ENCODE measurements around the gene NCMAP. TPM values are rescaled to one million over a fixed set of nuclear protein-coding genes. Genes with fewer than 3 reads are reported as not detected.
"Not testable (repeated sequence)": the region's sequence is repeated elsewhere in the genome, so short reads cannot be mapped to it uniquely, and the experiment has no call there.

The NCMAP gene
- total RNA-seq, 1 donor from 2014 or later: not detected

GRCh38 chr1:24526940-24527542 lies 28.8 kb upstream of the NCMAP start:
- H3K27me3 Mint-ChIP-seq (ENCODE audit: low read depth): no peaks in the 10 kb centered on the region
- no peaks in the 10 kb centered on the region for H3K9me3 Mint-ChIP-seq
- intact Hi-C loops (cut with micrococcal nuclease): loop anchor here (1.0 kb wide), 1 partner anchor 112 kb away; the partner anchor contains the start of gene NIPAL3
- H3K27ac Mint-ChIP-seq: no peak overlapping the region
- DNase-seq (ENCODE audit: low spot score): no peak
- no peak overlapping the region for H3K4me3 Mint-ChIP-seq (ENCODE audit: low read depth)
- peaks cover 10% of the 10 kb centered on the region for H3K4me1 Mint-ChIP-seq (ENCODE audit: low read depth)
- peaks cover 39% of the 10 kb centered on the region for H3K36me3 Mint-ChIP-seq (ENCODE audit: low read depth)

- Mint-ChIP-seq H3K4me1 (ENCODE audit: low read depth) (peaks cover 14% of the 10 kb centered on the region), H3K4me3 (ENCODE audit: low read depth) (no peak overlapping the region), H3K9me3 (no peaks in the 10 kb centered on the region), H3K36me3 (ENCODE audit: low read depth) (peaks cover 45% of the 10 kb centered on the region), H3K27ac (no peak overlapping the region), H3K27me3 (ENCODE audit: low read depth) (no peaks in the 10 kb centered on the region)
- intact Hi-C loops (cut with micrococcal nuclease): no loop called here
- no peak for DNase-seq (ENCODE audit: low spot score)
Observed at GRCh38 chr1:24528744-24529143, 27.1 kb upstream of the NCMAP start.

- Mint-ChIP-seq H3K4me1 (ENCODE audit: low read depth) (peaks cover 19% of the 10 kb centered on the region), H3K36me3 (ENCODE audit: low read depth) (peaks cover 49% of the 10 kb centered on the region)
- DNase-seq (ENCODE audit: low spot score); H3K4me3 Mint-ChIP-seq (ENCODE audit: low read depth); H3K27me3 Mint-ChIP-seq (ENCODE audit: low read depth); H3K27ac Mint-ChIP-seq; H3K9me3 Mint-ChIP-seq; intact Hi-C loops (cut with micrococcal nuclease): not testable (repeated sequence)
Observed at GRCh38 chr1:24529292-24529691, 26.6 kb upstream of the NCMAP start.

GRCh38 chr1:24535021-24535424 lies 20.9 kb upstream of the NCMAP start:
- H3K27ac Mint-ChIP-seq: peak overlapping the region; percentile 98
- peak overlapping the region; percentile 78 for H3K4me3 Mint-ChIP-seq (ENCODE audit: low read depth)
- peaks cover 62% of the 10 kb centered on the region for H3K36me3 Mint-ChIP-seq (ENCODE audit: low read depth)
- intact Hi-C loops (cut with micrococcal nuclease): loop anchor here (1.0 to 10.0 kb wide), 3 partner anchors 33 to 340 kb away; partner anchors contain the start of genes NIPAL3 and RCAN3
- no peaks in the 10 kb centered on the region for H3K27me3 Mint-ChIP-seq (ENCODE audit: low read depth)
- peak; percentile 74 for DNase-seq (ENCODE audit: low spot score)
- peaks cover 52% of the 10 kb centered on the region for H3K4me1 Mint-ChIP-seq (ENCODE audit: low read depth)
- no peaks in the 10 kb centered on the region for H3K9me3 Mint-ChIP-seq

GRCh38 chr1:24535778-24536177 lies 20.1 kb upstream of the NCMAP start:
- intact Hi-C loops (cut with micrococcal nuclease): loop anchor here (1.0 to 10.0 kb wide), 3 partner anchors 33 to 341 kb away; partner anchors contain the start of genes NIPAL3 and RCAN3
- no peak for DNase-seq (ENCODE audit: low spot score)
- peaks cover 63% of the 10 kb centered on the region for H3K36me3 Mint-ChIP-seq (ENCODE audit: low read depth)
- H3K9me3 Mint-ChIP-seq: no peaks in the 10 kb centered on the region
- H3K27ac Mint-ChIP-seq: peak overlapping the region; percentile 98
- H3K27me3 Mint-ChIP-seq (ENCODE audit: low read depth): no peaks in the 10 kb centered on the region
- peak overlapping the region; percentile 78 for H3K4me3 Mint-ChIP-seq (ENCODE audit: low read depth)
- peaks cover 57% of the 10 kb centered on the region for H3K4me1 Mint-ChIP-seq (ENCODE audit: low read depth)

- Mint-ChIP-seq H3K27ac (peak overlapping the region; percentile 98), H3K36me3 (ENCODE audit: low read depth) (peaks cover 62% of the 10 kb centered on the region), H3K4me1 (ENCODE audit: low read depth) (peaks cover 64% of the 10 kb centered on the region), H3K9me3 (no peaks in the 10 kb centered on the region), H3K27me3 (ENCODE audit: low read depth) (no peaks in the 10 kb centered on the region), H3K4me3 (ENCODE audit: low read depth) (peak overlapping the region; percentile 76)
- DNase-seq (ENCODE audit: low spot score): peak; percentile 43
- intact Hi-C loops (cut with micrococcal nuclease): loop anchor here (10.0 kb wide), 1 partner anchor 342 kb away; no protein-coding TSS in a partner anchor
Observed at GRCh38 chr1:24536391-24536840, 19.5 kb upstream of the NCMAP start.

- H3K27ac Mint-ChIP-seq: peak overlapping the region; percentile 82
- intact Hi-C loops (cut with micrococcal nuclease): loop anchor here (1.0 to 2.0 kb wide), 3 partner anchors 47 to 103 kb away; partner anchors contain the start of gene SRRM1
- peaks cover 39% of the 10 kb centered on the region for H3K36me3 Mint-ChIP-seq (ENCODE audit: low read depth)
- H3K27me3 Mint-ChIP-seq (ENCODE audit: low read depth): no peaks in the 10 kb centered on the region
- no peaks in the 10 kb centered on the region for H3K9me3 Mint-ChIP-seq
- peaks cover 63% of the 10 kb centered on the region for H3K4me1 Mint-ChIP-seq (ENCODE audit: low read depth)
- no peak for DNase-seq (ENCODE audit: low spot score)
- peak overlapping the region; percentile 37 for H3K4me3 Mint-ChIP-seq (ENCODE audit: low read depth)
Observed at GRCh38 chr1:24540051-24540905, 15.6 kb upstream of the NCMAP start.

- no peak for DNase-seq (ENCODE audit: low spot score)
- Mint-ChIP-seq H3K36me3 (ENCODE audit: low read depth) (peaks cover 33% of the 10 kb centered on the region), H3K27me3 (ENCODE audit: low read depth) (no peaks in the 10 kb centered on the region), H3K27ac (peak overlapping the region; percentile 82), H3K4me1 (ENCODE audit: low read depth) (peaks cover 61% of the 10 kb centered on the region), H3K9me3 (no peaks in the 10 kb centered on the region), H3K4me3 (ENCODE audit: low read depth) (peak overlapping the region; percentile 37)
- intact Hi-C loops (cut with micrococcal nuclease): loop anchor here (1.0 to 2.0 kb wide), 3 partner anchors 46 to 102 kb away; partner anchors contain the start of gene SRRM1
Observed at GRCh38 chr1:24540906-24541710, 14.8 kb upstream of the NCMAP start.

- Mint-ChIP-seq H3K27me3 (ENCODE audit: low read depth) (no peaks in the 10 kb centered on the region), H3K4me3 (ENCODE audit: low read depth) (no peak overlapping the region), H3K4me1 (ENCODE audit: low read depth) (peaks cover 53% of the 10 kb centered on the region), H3K36me3 (ENCODE audit: low read depth) (peaks cover 26% of the 10 kb centered on the region), H3K9me3 (no peaks in the 10 kb centered on the region), H3K27ac (peak overlapping the region; percentile 82)
- intact Hi-C loops (cut with micrococcal nuclease): loop anchor here (2.0 kb wide), 2 partner anchors 45 to 101 kb away; partner anchors contain the start of gene SRRM1
- DNase-seq (ENCODE audit: low spot score): no peak
Observed at GRCh38 chr1:24541711-24542346, 14.1 kb upstream of the NCMAP start.

GRCh38 chr1:24544239-24544638 lies 11.6 kb upstream of the NCMAP start:
- no peak for DNase-seq (ENCODE audit: low spot score)
- H3K9me3 Mint-ChIP-seq: no peaks in the 10 kb centered on the region
- intact Hi-C loops (cut with micrococcal nuclease): no loop called here
- H3K27me3 Mint-ChIP-seq (ENCODE audit: low read depth): peaks cover 11% of the 10 kb centered on the region
- H3K4me1 Mint-ChIP-seq (ENCODE audit: low read depth): peaks cover 41% of the 10 kb centered on the region
- H3K27ac Mint-ChIP-seq: no peak overlapping the region
- H3K36me3 Mint-ChIP-seq (ENCODE audit: low read depth): peaks cover 11% of the 10 kb centered on the region
- H3K4me3 Mint-ChIP-seq (ENCODE audit: low read depth): no peak overlapping the region

- H3K4me1 Mint-ChIP-seq (ENCODE audit: low read depth): peaks cover 27% of the 10 kb centered on the region
- intact Hi-C loops (cut with micrococcal nuclease): no loop called here
- peaks cover 3% of the 10 kb centered on the region for H3K36me3 Mint-ChIP-seq (ENCODE audit: low read depth)
- no peak overlapping the region for H3K27ac Mint-ChIP-seq
- peaks cover 16% of the 10 kb centered on the region for H3K27me3 Mint-ChIP-seq (ENCODE audit: low read depth)
- DNase-seq (ENCODE audit: low spot score): no peak
- no peak overlapping the region for H3K4me3 Mint-ChIP-seq (ENCODE audit: low read depth)
- no peaks in the 10 kb centered on the region for H3K9me3 Mint-ChIP-seq
Observed at GRCh38 chr1:24545662-24546061, 10.2 kb upstream of the NCMAP start.

GRCh38 chr1:24547195-24547594 lies 8.7 kb upstream of the NCMAP start:
- H3K9me3 Mint-ChIP-seq: no peaks in the 10 kb centered on the region
- intact Hi-C loops (cut with micrococcal nuclease): no loop called here
- H3K27ac Mint-ChIP-seq: no peak overlapping the region

More at GRCh38 chr1:24547195-24547594, 8.7 kb upstream of the NCMAP start:
- peaks cover 21% of the 10 kb centered on the region for H3K27me3 Mint-ChIP-seq (ENCODE audit: low read depth)
- H3K4me3 Mint-ChIP-seq (ENCODE audit: low read depth): no peak overlapping the region
- H3K4me1 Mint-ChIP-seq (ENCODE audit: low read depth): peaks cover 15% of the 10 kb centered on the region
- no peaks in the 10 kb centered on the region for H3K36me3 Mint-ChIP-seq (ENCODE audit: low read depth)
- no peak for DNase-seq (ENCODE audit: low spot score)

Data from activated T-helper 2 cell treated with anti-CD3 and anti-CD28 coated beads, Interferon-gamma antibody, Interleukin-2, Interleukin-4, amounts not matched to agents 10 μg/mL and 5 μg/mL and 100 μg/mL, durations not matched to agents 14 hours and 24 hours and 36 hours (primary cell).